Left lobe of liver (tissue), 2 donors: ENCODE data around the gene USP25. TPM values are rescaled to one million over a fixed set of nuclear protein-coding genes. Genes with fewer than 3 reads are reported as not detected.

Source experiments
- ATAC-seq: fragments of 200-7000 bp; cut with Tn5 transposase; one replicate; pipeline ENCODE4 v1.9.1; 2020; ENCODE audit warnings: mild to moderate bottlenecking, moderate library complexity
- DNase-seq: peaks from one replicate; pipeline ENCODE4 v3.0.0-alpha.2; 2020; ENCODE audit warnings: low spot score
- total RNA-seq: library from RNA; stranded (reverse); gene quantifications from one replicate; pipeline ENCODE4 v1.2.1, GENCODE V29; 2021
- donor health status: DM: no; HTN: no; CAD: no; lungs with moderate emphysema.
- donor health status: DM: no; HTN: yes; CAD: no.

The USP25 gene
- total RNA-seq, 1 donor from 2014 or later = 17.2 TPM

DNA sequence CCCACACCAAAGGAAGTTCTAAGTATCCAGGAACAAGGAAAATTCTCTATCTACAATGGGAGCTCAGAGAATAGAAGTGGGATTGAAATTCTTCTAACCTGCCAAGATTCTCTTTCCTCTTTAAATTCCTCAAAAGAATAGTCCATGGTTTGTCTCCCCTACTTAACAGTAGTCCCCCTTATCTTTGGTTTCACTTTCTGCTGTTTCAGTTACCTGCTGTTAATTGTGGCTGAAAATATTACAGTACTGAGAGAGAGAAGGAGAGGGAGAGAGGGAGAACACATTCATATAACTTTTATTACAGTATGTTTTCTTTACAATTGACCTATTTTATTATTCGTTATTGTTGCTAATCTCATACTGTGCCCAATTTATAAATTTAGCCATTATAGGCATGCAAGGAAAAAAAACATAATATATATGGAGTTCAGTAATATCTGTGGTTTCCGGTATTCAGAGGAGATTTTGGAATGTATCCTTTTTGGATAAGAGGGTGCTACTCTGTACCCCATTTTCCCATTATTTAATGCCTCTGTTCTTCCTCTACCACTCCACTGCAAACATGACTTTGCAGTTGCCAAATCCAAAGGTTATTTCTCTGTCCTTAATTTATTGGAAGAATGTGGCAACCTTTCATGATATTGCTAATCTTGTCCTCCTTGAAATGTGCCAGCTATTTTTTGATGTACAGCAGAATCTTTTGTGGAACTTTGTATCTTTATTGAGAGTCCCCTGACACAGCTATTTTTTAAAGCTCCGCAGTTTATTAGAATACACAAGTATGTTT lies 68.0 kb downstream of the USP25 start:
- peak; percentile 80 for ATAC-seq
- no peak for DNase-seq

DNA sequence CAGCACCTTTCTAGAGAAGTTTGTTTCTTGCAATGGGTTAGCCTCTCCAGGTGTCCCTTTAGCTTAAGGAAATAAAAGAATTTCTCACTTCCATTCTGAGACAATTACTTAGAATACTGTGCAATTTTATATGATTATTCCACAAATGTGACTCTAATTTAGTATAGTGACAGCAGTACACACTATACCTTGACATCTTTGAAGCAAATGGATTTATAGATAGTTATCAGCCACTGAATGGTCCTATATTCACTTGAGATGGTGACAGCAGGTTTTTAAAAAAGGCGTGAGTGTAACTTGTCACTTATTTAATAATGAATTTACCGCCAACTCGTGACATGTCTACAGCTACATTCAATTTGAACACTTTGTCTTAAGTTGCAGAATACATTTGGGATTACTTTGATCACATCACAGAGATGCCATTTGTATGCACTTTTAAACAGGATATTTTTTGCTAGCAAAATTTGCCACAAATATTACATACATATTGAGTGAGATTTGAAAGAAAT lies 71.6 kb downstream of the USP25 start:
- ATAC-seq = no peak
- DNase-seq = no peak

DNA sequence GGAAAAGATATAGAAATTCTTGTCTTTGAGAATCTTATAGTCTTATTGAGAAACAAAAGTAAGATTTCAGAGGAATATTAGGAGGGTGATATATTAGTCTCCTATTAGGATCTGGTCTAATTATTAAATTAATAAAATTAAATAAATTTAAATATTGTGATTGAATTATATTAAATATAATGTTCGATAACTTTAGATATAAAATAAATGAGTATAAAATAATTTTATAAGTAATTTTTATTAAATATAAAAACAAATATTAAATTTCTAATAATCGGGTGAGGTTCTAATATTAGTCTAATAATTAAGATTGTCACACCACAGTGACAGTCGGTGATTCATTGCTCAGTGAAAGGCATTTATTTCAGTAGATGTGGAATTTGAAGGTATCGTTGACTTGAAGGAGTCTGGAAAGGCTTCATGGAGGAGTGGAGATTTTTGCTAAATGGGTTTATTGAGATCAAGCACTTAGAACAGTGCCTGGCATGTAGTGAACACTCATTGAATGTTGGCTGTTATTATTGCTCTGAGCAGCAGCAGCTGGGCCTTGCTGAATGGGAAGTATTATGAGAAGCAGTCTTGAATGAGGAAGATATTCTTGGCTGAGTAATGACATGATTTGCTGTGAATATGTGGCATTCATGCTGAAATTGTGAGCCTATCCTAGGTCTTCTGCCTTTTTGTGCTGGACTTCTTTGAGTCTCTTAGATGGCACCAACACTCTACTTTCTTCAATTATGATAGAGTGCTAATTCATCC lies 74.6 kb downstream of the USP25 start:
- no peak for ATAC-seq
- no peak for DNase-seq

DNA sequence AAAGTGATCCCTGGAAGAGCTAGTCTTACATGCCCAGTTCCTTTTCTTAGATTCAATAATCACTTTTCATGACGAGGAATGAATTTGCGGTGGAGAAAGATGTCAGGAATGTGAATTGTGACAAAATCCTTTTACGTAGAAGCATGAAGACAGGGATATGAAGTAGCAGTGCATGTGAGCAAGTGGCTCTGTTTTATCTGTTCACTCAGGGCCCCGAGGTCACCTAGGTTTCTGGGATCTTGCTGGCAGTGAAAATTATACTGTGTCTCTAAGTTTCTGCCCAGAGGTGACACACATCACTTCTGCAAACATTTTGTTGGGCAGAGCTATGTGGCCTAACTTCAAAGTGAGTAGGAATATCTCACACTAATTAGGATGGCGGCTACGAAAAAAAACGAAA lies 79.3 kb downstream of the USP25 start:
- DNase-seq = no peak
- no peak for ATAC-seq

DNA sequence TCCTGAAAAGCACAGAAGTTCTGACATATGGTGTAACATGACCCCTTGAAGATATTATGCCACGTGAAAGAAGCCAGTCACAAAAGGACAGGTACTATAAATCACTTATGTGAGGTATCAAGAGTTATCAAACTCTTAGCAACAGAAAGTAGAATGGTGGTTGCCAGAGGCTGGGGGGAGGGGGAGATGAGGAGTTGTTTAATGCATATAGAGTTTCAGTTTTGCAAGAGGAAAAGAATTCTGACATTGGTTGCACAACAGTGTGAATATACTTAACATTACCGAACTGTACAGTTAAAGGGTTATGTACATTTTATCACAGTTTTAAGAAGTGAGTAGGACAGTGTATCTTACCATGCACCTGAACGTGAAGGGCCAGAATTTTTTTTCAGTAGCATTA lies 80.0 kb downstream of the USP25 start:
- no peak for DNase-seq
- no peak for ATAC-seq

DNA sequence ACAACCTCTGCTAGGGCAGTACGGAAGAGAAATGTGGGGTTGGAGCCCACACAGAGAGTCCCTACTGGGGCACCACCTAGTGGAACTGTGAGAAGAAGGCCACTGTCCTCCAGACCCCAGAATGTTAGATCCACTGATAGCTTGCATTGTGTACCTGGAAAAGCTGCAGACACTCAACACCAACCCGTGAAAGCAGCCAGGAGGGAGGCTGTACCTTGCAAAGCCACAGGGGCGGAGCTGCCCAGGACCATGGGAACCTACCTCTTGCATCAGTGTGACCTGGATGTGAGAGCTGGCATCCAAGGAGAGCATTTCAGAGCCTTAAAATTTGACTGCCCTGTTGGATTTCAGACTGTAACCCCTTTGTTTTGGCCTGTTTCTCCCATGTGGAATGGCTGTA lies 85.5 kb downstream of the USP25 start:
- DNase-seq (no peak), ATAC-seq (no peak)

DNA sequence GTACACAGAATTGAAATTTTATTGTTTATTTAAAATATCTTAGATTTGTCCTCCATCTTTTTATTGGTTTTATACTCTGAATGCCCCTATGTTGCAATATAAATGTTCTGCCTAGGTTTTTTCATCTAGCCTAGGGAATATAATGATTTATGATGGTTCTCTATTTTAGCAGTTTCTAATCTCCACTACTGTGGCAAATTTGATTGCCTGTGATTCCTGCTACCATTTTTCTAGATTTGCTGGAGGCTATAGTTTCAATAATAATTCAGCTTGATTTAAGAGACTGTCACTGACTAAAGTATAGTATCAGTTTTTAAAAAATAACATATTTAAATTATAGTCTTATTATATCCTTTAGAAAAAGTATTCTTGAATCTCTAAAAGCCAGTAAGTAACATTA lies 90.5 kb downstream of the USP25 start:
- ATAC-seq (no peak), DNase-seq (no peak)

DNA sequence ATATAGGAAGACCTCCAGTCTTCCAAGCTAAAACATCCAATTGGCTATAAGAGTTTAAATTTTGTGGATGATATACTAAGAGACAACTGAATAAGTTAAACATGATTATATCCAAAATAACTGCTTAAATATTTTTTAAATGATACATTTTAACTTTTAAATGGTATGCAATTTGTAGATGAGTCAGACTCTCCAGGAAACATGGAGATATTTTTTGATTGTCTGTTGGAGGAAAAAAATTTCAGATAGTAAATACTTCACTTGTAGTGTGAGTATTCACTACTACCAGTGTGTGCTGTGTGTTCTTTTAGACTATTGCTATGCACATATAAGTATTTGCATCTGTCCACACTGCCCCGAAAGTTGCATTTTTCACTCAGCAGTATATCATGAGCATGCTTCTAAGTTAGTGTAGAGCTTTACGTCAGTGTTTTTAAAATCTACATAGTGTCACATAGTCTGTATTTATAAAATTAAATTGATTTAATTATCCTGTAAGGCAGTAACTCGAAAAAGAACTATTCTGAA lies 91.1 kb downstream of the USP25 start:
- ATAC-seq (no peak), DNase-seq (no peak)

DNA sequence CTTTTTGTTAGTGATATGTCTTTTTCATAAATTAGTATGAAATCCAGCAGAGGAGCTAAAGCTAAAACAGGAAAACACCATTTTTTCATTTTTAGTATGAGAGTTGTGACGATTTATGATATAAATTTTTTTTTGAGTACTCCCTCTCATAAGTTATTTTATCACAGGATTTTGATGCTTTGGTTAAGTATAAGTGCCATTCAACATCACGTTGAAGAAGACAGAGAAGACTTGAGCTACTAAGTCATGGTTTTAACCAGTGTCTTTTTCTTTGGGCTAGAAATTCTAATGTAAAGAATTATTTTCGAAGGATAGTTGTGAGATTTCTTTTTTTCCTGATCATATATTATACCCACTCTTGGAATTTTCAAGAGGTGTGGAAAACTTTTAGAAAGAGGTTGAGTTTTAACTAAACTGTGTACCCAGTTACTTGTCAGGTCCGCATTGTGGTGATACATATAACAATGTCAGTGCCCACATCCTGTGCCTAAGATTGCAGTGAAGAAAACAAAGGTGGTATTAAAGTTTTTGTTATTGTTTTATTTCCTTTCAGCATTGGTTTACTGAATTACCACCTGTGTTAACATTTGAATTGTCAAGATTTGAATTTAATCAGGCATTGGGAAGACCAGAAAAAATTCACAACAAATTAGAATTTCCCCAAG lies 93.8 kb downstream of the USP25 start:
- DNase-seq = no peak
- no peak for ATAC-seq

DNA sequence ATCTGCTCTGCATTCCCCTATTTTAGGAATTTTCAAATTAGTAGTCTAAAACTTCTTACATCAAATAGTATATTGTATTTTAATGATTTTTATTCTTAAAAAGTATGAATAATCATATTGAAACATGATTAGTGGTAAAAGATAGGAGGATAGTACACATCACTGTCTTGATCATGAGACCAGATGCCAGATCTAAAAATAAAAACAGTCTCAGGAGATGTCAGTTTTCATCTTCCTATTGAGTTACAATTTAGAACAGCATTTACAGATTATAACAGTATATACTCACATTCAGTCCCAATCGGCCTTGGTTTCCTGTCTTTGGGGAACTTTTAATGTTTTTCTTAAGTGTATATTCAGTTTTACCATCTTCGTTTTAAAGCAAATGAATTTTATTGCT lies 95.9 kb downstream of the USP25 start:
- ATAC-seq (no peak), DNase-seq (no peak)

DNA sequence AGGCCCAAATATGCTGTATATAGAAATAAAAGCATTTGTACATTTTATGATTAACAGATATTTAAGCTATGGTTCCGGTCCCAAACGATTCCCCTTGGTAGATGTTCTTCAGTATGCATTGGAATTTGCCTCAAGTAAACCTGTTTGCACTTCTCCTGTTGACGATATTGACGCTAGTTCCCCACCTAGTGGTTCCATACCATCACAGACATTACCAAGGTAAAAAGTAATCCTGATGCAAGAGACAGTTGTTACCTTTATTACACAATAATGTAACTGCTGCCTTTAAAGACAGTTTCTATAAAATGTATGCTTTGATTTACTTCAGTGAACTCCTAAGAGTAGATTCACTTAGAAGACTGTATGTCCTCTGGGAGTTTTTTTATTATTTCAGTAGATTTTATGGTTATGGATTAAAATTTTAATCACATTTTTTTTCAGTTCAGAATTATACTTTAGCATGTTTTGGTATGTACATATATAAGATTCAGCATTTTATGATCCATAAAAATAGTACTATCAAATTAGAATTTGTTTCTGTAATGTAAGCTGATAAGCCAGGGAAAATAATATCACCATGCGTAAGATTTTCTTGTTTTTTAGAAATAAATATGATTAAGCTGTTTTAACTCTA lies 96.5 kb downstream of the USP25 start:
- DNase-seq = no peak

DNA sequence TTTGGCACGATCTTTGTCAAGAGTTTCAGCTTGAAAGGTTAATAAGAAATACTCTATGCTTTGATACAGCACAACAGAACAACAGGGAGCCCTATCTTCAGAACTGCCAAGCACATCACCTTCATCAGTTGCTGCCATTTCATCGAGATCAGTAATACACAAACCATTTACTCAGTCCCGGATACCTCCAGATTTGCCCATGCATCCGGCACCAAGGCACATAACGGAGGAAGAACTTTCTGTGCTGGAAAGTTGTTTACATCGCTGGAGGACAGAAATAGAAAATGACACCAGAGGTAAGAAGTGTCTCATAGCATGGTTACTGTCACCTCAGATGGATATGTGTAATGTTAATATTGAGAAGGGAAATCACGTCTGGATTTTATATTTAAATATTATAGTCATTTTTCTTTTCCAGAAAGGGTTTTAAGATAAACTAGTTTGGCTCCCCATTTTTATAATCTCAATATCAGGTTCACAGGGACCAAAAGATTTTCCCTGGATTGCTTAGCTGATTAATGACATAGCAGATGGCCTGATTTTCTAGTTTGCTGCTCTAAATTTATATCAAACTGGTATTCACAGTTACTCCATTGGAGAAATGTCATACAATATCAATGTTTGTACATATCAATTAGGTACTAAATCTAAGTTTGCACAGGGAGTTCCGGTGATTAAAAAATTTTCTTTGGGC lies 97.3 kb downstream of the USP25 start:
- ATAC-seq = no peak
- DNase-seq = no peak

More for the DNA sequence above, 96.5 kb downstream of the USP25 start:
- peak; percentile 97 for ATAC-seq

DNA sequence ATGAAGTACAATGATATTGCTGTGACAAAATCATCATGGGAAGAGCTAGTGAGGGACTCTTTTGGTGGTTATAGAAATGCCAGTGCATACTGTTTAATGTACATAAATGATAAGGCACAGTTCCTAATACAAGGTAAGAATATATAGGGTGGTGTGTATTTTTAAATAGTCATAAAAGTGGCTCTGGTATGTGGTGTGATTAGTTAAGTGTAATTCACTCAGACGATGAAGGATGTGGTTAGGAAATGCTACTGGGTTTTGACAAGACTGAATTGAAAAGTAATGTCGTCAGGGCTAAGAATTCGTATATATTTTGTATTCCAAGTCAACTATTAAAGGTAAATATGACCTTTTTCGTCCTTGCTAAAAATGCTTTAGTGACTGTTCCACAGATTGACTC lies 101.7 kb downstream of the USP25 start:
- DNase-seq (no peak), ATAC-seq (no peak)

DNA sequence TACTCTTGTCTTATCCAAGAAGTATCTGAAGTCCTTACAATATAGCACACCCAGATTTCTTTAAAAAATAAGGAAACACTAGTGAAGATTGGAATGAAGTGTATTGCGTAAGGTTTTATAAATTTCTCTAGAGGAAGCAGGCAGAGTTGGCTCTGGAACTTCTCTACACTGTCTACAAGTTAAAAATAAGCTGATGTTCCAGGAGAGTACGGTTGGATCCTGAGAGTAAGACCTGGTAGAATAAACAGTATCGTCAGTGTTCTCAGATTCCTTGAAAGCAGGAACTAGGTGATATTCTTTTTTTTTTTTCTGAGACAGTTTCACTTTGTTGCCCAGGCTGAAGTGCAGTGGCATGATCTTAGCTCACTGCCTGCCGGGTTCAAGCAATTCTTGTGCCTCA lies 107.9 kb downstream of the USP25 start:
- DNase-seq = no peak

DNA sequence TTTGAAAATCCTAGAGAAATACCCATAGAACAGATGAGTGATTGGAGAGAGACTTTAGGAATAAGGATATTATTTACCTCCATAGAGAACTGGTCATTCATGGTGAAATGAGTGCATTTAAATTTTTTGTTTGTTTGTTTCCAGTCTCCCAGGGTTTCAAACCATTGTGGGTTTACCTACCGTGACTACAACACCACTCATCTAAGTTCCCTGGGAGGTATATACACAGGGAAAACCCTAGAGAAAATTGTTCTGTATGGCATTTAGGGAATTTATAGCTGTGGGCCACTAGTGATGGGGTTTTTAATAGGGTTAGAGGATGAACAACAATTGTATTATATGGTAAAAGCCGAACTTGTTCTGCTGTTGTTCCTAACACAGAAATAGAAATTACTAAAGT lies 109.2 kb downstream of the USP25 start:
- ATAC-seq = no peak
- DNase-seq = no peak

More for the DNA sequence above, 107.9 kb downstream of the USP25 start:
- ATAC-seq = no peak

DNA sequence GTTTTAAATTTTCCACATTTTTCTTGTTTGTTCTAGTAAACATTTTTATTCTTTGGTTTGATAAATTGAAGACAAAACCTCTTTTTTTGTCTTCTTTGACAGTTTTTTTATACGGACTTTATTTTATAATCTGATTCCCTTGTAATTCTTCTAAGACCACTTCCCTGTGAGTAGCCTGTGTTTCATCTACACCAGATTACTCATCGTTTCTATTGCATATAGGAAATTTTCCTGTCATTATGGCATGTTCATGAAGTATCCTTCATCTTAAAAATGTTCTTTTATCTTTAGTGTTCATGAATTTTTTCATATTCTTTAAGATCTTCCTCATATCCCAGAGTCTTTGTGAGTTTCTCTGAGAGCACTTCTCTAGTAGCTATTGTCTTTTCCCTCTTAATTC lies 109.8 kb downstream of the USP25 start:
- ATAC-seq = no peak
- DNase-seq = no peak

DNA sequence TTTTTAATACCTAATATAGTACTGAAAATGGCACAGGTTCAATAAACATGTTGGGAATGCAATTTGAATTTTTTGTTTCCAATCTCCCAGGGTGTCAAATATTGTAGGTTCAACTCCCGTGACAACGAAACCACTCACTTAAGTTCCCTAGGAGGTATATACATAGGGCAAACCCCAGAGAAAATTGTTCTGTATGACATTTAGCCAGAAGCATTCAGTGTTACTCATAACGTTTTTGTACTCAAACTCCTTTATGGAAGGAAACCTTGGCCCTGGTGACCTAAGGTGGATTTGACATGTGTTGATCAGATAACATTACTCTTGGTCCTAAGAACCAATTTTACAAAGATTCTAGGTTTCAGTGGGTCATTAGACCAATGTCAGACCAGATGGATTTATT lies 110.6 kb downstream of the USP25 start:
- ATAC-seq = no peak
- DNase-seq = no peak

DNA sequence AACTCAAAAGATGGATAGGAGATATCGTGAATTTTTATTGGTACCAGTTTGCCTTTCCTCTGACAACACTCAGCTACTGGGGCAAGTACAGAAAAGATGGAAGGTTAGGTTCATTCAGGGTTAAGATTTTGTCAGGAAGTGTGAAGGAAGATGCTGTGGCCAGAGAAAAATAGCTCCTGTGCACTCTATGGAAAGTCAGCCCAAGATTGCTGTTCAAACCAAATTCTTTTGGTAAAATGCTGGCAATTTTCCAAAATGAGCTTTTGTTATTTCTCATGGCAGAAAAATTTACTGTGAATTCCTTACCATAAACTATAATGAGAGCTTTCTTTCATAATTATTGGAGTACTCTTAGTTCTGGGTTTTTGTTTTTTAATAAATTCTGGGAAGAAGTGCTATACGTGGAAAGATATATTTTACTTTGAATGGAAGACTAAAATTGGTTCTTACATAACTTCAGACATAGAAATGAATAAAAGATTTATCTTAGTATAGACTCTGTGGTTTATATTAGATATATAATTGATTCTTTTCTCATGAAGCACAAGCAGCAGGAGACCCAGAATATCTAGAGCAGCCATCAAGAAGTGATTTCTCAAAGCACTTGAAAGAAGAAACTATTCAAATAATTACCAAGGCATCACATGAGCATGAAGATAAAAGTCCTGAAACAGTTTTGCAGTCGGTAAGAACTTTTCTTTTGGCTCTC lies 112.2 kb downstream of the USP25 start:
- ATAC-seq (no peak), DNase-seq (no peak)

DNA sequence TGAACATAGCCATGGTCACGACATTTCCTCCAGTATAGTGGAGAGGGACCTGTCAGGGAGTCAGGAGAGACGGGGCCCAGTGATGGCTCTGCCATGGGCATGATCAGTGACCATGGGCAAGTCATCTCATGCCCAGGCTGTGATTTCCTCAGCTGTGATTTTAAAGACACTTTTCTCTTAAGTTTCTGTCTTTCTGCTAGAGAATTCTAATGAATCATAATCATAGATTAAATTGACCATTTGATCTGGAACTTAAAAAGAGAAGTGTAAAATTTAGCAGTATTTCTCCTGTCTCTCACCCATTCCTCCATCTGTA lies 112.7 kb downstream of the USP25 start:
- DNase-seq (no peak), ATAC-seq (no peak)

DNA sequence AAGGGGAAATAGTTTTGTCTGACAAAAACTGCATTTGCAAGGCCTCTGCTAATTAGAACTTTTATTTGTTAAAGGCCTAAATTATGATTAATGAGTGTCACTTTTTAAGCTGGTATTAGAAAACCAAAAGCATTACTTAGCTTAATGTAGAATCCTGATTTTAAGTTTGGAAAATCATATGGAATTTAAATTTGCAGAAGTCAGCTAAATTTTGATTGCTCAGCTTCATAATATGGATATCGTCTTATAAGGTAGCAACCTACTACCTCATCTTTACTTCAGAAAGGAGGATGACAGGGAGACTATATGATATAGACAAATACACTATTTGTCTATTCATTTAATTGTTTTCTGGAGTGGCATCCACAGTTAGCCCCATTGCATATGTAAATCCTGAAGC lies 114.0 kb downstream of the USP25 start:
- ATAC-seq (no peak), DNase-seq (no peak)
